HG03520 (cell line): ENCODE measurements around the gene SLC20A1.
A peak's percentile ranks its signal among the peaks of the same experiment; 100 is the strongest.

Experiments
- ATAC-seq: cut with Tn5 transposase; IDR thresholded peaks from one replicate; pipeline ENCODE4 v1.9.1; 2021; ENCODE audit warnings: mild to moderate bottlenecking, moderate library complexity; ENCODE audit not compliant: unreplicated experiment

Gene SLC20A1

DNA sequence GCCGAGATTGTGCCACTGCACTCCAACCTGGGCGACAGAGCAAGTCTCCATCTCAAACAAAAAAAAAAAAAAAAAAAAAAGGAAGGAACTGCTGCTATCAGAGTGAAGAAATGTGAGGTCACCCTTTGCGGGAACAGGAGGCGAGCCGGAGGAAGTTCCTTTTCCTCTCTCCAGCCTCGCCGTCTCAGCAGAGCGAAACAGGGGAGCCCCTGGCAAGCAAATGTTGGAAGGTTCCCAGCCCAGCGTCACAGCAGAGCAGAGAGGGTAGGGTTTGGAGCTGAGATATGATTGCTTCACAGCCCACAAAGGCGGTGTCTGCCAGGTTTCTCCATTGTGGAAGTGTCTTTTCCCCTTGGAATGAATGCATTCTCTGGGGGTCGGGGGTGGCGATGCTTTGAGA, 28.5 kb downstream of the SLC20A1 start:
- no peak for ATAC-seq

- no peak for ATAC-seq
Observed at GRCh38 chr2:112679484-112679883, 33.7 kb downstream of the SLC20A1 start.

DNA sequence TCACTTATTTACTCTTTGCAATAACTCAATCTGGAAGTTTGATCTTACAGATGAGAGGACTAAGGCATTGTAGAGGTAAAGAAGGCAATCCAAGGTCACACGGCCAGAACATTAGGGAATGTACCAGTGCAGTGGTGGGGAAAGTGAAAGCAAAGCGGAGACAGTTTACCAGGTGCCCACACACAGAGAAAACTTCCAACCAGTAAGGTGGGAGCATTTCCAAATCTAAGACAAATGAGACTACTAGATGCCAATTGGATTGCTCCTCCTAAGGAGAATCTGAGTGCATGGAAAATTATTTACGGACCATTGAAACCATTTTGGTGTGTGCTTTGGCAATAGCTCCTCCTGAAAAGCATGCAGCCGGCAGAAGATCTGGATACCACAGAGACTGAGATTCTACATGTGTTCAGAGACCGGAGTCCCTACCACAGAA, 34.9 kb downstream of the SLC20A1 start:
- no peak for ATAC-seq

GRCh38 chr2:112682101-112682500, 36.4 kb downstream of the SLC20A1 start:
- no peak for ATAC-seq

GRCh38 chr2:112683550-112684414, 38.0 kb downstream of the SLC20A1 start:
- no peak for ATAC-seq

- no peak for ATAC-seq
Observed at GRCh38 chr2:112684415-112684775, 38.7 kb downstream of the SLC20A1 start.

DNA sequence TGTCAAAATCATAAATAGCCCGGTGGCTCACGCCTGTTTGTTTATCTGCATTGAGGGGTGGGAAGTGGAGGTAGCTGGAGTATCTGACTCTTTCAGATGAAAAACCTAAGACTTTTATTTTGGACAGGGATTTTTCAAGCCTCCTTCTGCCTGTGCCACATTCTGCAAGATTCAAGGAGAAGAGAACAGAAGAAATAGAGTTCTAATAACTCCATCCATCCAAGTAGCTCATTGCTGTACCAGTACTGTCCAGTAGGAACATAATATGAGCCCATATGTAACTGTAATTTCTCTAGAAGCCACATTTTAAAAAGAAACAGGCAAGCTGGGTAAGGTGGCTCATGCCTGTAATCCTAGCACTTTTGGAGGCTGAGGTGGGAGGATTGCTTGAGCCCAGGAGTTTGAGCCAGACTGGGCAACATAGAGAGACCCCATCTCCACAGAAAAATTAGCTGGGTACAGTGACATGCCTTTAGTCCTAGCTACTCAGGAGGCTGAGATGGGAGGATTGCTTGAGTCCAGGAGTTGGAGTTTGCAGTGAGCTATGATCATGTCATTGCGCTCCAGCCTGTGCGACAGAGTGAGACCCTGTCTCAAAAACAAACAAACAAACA, 39.6 kb downstream of the SLC20A1 start:
- ATAC-seq: no peak

GRCh38 chr2:112686348-112687217, 40.8 kb downstream of the SLC20A1 start:
- ATAC-seq: no peak

DNA sequence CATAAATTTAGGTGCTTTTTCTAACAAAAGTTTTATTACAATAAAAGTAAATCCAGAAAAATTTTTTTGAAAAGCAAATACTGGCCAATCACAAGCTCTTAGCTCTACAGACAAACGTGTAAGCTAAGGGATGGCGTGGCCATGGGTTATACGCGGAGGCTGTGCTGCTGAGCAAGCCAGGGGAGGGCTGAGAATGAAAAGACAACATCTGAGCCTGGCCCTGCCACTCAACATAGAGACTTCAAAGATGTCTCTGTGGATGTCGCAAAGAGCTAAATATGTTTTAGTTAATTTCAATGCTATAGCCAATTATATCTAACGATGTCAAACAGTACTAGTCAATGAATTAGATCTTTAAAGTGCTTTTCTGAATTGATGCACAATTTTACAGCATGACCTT, 41.8 kb downstream of the SLC20A1 start:
- no peak for ATAC-seq

GRCh38 chr2:112688086-112688880, 42.5 kb downstream of the SLC20A1 start:
- no peak for ATAC-seq

GRCh38 chr2:112690853-112691401, 45.2 kb downstream of the SLC20A1 start:
- peak; percentile 39 for ATAC-seq

DNA sequence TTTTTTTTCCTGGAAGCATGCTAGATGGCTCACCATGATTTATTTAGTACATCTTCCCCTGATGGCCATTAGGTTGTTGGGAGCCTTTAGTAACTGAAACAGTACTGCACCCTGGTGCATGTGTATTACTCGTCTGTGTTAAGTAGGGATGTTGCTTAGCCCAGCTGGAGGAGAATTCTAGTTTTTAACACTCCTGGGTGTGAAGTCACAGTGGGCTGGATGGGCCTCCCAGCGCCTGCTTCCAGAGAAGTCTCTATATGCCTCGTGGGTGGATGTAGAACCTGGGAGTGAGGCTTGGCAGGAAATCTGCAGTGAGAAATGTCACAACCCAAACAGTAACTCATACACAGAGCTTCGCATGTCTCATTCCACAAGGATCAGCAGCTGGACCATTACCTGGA, 46.1 kb downstream of the SLC20A1 start:
- ATAC-seq: no peak

- peak; percentile 81 for ATAC-seq
Observed at GRCh38 chr2:112692495-112692911, 46.8 kb downstream of the SLC20A1 start.

DNA sequence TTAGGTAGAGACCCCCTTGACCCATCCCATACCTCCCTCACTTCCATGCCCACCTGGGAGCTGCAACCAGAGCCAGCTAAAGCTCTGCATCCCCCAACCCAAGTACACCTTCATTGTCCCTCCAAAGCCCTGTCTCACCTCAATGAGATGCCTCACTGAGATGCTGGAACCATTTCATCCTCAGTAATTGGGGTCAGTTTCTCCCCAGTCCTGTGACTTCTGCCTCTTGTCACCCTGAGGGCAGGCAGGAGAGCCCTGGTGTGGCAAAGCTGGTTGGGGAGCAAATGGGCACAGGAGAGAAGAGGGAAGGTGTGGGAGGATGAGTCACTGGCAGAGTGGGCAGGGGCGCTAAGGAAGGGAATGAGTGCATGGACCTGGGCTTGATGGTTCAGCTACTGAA, 47.2 kb downstream of the SLC20A1 start:
- ATAC-seq: no peak

DNA sequence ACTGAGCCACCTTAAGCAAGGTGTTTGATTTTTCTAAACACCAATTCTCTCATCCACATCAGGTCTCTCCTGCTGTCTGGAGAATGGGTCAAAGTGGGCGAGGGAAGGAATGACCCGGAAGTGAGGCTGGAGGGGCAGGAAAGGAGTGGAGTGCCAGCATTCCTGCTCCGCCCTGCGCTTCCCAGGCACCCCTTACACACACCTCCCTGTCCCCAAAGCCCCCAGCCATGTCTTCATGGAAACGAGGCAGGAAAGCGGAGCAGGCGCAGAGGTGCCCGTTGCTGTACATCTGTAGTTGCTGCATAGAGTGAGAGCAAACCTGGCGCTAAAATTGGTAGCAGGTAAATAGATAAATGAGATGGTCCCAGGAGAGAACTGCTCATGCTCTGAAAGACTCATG, 47.9 kb downstream of the SLC20A1 start:
- ATAC-seq: no peak

DNA sequence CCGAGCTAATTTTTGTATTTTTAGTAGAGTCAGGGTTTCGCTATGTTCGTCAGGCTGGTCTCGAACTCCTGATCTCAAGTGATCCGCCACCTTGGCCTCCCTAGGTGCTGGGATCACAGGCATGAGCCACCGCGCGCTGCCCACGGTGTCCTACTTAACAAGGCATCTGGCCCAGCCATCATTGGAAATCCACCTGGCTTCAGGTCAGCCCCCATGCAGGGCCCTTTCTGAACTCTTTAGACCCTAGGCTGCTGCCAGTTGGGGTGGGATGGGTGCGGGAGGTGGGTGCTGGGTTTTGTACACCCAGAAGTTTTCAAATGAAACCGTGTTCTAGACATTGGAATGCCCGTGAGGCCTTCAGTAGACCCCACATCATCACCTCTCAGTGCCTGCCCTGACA, 48.4 kb downstream of the SLC20A1 start:
- no peak for ATAC-seq

GRCh38 chr2:112698834-112699515, 53.2 kb downstream of the SLC20A1 start:
- no peak for ATAC-seq

DNA sequence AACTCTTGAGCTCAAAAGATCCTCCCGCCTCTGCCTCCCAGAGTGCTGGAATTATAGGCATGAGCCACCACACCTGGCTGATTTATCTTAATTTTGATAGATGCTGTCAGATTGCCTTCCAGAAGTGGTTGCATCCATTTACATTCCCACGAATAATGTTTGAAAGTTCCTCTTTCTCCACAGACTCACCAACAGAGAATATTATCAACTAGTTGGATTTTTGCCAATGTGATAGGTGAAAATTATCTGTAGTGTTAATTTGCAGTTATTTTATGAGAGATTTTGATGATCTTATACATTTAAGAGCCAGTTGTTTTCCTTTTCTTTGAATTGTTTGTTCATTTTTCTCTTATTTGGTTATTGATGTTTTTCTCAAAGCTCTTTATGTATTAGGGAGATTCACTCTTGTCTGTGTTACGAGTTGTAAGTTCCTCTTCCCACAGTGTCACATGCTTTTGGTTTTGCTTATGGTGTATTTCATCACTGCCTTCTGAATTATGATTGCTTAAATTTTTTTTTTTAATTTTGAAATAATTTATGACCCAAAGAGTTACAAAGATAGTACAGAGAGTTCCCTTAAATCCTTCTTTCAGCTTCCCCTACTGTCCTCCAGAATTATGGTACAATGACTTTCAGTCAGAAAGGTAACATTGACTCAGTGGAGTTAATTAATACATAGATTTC, 54.4 kb downstream of the SLC20A1 start:
- ATAC-seq: no peak

DNA sequence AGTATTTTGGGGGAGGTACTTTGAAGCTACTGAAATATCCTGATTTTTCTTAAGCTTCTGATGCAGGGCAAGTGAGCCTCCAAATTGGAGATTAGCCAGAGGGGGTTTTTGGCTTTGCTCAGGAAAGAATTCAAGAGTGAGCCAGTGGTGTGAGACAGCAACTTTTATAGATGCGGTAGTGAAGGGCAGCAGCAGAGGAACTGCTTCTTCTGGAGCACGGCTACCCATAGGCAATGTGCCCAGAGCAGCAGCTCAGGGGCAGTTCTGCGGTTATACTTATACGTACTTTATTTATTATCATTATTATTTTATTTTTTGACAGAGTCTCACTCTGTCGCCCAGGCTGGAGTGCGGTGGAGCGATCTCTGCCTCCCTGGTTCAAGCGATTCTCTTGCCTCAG, 55.3 kb downstream of the SLC20A1 start:
- no peak for ATAC-seq
